ENCODE measurements around the gene BAHD1.

BAHD1 gene

GRCh38 chr15:40421246-40422157, 19.3 kb upstream of the BAHD1 start:
- in situ Hi-C loops (cut with MboI; ENCODE audit: low sequenced_read_pairs): no loop called here

GRCh38 chr15:40424483-40425115, 16.2 kb upstream of the BAHD1 start:
- in situ Hi-C loops (cut with MboI; ENCODE audit: low sequenced_read_pairs): no loop called here

DNA sequence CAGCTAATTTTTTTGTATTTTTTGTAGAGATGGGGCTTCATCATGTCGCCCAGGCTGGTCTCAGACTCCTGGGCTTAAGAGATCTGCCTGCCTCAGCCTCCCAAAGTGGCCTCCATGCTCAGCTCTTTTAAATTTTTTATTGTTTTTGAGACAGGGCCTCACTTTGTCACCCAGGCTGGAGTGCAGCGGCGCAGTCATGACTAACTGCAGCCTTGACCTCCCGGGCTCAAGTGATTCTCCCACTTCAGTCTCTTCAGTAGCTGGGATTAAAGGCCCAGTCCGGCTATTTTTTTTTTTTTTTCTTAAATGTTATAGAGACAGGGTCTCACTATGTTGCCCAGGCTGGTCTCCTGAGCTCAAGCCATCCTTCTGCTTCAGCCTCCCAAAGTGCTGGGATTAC, 15.1 kb upstream of the BAHD1 start:
- in situ Hi-C loops (cut with MboI; ENCODE audit: low sequenced_read_pairs): no loop called here

- in situ Hi-C loops (cut with MboI; ENCODE audit: low sequenced_read_pairs): no loop called here
These were observed 13.6 kb upstream of the BAHD1 start for GRCh38 chr15:40427188-40427587.

GRCh38 chr15:40428185-40428584, 12.6 kb upstream of the BAHD1 start:
- in situ Hi-C loops (cut with MboI; ENCODE audit: low sequenced_read_pairs): no loop called here

DNA sequence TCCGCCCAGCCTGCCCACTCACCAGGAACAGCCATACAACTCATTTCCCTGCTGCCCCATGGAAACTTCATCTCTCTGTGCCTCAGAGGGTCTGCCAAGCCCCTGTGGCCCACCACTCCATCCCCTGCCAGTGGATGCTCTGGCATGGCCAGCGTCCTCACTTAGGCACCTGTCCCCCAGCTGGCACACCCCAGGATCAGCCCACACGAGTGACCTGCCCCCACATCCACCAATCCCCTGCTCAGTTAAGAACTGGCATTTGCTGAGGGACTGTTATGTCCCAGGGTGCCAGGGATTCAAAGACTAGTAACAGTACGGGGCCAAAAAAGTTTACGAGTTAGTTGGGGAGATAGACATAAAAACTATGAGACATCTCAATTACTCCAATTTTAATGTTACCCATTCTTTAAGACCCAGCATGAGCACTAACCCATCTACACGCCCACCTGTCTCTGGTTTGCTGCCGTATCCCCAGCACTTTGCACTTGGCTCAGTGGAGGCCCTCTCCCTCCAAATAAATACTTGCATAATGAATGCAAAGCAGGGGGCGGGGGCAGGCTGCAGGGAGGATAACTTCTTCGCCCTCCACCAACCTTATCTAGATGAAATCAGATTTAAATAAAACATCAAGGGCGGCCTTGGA, 11.6 kb upstream of the BAHD1 start:
- in situ Hi-C loops (cut with MboI; ENCODE audit: low sequenced_read_pairs): no loop called here

- in situ Hi-C loops (cut with MboI; ENCODE audit: low sequenced_read_pairs): no loop called here
These were observed 10.4 kb upstream of the BAHD1 start for GRCh38 chr15:40430271-40430805.

DNA sequence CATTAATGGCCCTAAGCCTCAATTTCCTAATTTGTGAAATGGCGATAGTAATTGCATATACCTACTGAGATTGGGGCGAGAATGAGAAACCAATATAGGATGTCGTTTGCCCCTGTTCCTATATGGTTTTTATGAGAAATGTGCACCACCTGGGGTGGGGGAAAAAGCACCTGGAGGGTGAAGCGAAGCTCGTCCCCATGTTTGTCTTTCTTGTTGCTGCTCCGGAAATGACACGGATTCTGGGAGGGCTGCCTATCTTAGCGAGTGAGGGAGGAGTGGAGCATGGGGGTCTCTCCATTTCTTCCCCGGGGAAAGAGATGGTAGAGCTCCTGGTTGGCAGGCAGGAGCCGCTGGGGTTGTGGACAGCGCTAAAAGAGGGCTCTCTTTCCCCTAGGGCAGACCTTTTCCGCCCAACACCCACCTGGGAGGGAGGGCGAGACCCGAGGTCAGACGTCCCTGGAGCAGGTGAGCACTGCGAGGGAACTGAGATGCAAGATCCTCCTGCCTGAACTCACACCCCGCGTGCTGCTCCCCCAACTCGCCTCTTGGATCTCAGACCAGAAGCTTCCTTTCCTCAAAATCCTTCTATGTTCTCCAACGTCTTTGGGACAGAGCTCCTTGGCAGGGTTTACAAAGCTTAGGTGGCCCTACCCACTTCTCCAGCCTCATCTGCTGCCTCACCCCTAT, 5.6 kb upstream of the BAHD1 start:
- in situ Hi-C loops (cut with MboI; ENCODE audit: low sequenced_read_pairs): no loop called here

DNA sequence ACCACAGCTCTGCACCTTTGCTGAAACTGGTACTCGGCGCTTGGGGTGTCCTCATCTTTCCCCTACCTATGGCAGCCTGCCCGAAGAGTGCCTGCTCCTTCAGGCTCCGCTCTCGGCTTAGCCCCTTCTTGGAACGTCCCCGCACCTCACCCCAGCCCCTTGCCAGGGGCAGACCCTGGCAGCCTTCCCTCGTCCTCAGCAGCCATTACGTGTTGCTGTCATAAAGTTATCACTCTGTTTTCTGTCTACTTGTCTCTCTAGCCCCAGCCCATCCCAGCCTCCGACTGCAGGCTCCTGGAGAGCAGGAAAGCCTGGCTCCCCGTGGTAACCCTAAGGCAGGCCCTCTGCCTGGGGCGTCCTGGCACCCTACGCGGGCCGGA, 5.1 kb upstream of the BAHD1 start:
- in situ Hi-C loops (cut with MboI; ENCODE audit: low sequenced_read_pairs): no loop called here

DNA sequence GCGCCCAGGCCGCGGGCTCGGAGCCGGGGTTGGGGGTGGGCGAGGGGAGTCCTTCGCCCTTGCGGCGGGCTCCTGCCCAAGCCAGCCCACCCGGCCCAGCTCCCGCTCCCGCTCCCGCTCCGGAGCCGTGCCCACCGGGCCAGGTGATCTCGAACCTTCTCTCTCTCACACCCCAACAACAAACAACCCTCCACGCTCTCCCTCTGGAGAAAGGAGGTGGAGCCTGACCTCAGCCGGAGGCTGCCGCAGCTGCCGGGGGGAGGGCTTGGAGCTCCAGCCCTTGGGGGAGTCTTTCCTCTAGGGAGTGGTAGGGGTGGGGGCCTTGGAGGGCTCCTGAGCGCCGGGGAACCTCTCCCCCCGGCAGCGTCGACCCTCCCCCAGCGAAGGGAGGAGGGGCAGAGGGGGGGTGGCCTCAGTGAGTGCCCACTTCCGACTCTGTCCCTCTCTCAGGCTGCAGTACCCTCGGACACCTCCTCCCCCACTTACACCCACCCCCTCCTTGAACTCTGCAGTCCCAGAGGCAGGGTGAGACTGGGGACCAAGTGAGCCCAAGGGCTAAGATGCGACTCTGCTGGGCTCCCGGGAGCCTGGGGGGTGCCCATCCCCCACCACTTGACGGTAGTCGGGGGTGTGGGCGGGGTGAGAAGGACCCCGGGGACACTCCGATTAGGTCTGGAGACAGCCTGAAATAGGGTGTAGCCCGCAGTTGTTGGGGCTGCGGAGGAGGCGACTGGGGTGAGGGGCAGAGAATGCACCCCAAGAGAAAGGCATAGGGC, 4.4 kb upstream of the BAHD1 start:
- in situ Hi-C loops (cut with MboI; ENCODE audit: low sequenced_read_pairs): no loop called here

DNA sequence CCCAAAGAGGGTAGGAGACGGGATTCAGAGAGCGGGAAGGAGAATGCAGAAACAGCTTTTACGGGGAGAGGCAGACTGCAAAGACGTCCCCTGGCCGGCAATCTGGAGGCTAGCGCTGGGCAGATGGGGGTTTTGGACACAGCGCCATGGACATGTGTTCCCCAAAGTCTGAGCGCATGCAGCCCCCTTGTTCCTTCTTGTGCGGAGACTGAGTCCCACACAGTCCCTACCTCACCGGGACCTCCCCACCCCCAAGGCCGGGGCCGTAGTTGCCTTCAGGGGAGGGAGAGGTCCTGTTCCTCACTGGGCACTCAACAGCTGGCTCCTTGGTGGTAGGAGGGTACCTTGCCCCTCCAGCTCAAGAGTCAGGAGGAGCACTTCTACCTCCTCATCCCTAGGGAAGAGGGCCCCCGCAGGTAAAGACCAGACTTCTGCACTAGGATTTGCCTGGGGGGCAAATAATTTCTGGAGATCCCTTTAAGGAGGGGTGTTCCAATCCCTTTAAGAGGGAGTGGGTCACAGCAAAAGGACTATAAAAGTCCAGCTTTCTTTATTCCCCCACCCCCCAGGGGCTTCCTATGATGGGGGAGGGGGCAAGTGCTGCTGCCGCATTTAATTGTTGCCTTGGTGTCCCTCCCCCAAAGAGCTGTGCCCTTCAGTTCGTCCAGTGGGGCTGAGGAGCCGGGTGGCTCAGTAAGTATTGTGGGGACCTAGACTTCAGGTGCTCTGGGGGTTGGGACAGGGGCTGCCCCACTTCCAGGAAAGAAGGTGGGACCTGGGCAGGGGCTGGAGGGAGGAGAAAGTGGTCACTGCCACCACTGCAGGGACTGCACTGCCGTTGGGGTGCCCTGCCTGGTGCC, 3.6 kb upstream of the BAHD1 start:
- in situ Hi-C loops (cut with MboI; ENCODE audit: low sequenced_read_pairs): no loop called here

- in situ Hi-C loops (cut with MboI; ENCODE audit: low sequenced_read_pairs): no loop called here
These were observed 2.7 kb upstream of the BAHD1 start for GRCh38 chr15:40437752-40438687.

DNA sequence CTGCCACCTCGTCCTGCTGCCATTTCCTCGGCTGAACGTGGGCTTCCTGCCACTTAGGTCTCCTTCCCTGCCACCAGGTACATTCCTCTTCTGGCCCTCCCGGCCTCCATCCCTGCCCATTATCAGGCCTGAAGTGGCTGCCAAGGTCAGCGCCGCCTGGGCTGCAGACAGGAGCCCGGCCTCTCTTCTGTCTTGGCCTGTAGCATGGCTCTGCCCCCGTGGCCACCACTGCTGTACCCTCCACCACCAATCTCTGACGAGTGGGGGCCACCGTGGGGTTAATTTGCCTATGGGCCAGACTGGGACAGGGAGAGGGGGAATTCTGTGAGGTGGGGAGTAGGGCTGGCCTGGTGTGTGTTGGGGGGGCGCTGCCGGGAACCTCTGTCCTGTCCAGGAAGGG, 2.0 kb upstream of the BAHD1 start:
- in situ Hi-C loops (cut with MboI; ENCODE audit: low sequenced_read_pairs): no loop called here

GRCh38 chr15:40439461-40439959, 1.2 kb upstream of the BAHD1 start:
- in situ Hi-C loops (cut with MboI; ENCODE audit: low sequenced_read_pairs): no loop called here

GRCh38 chr15:40439960-40440742, 602 bp upstream of the BAHD1 start:
- in situ Hi-C loops (cut with MboI; ENCODE audit: low sequenced_read_pairs): no loop called here

DNA sequence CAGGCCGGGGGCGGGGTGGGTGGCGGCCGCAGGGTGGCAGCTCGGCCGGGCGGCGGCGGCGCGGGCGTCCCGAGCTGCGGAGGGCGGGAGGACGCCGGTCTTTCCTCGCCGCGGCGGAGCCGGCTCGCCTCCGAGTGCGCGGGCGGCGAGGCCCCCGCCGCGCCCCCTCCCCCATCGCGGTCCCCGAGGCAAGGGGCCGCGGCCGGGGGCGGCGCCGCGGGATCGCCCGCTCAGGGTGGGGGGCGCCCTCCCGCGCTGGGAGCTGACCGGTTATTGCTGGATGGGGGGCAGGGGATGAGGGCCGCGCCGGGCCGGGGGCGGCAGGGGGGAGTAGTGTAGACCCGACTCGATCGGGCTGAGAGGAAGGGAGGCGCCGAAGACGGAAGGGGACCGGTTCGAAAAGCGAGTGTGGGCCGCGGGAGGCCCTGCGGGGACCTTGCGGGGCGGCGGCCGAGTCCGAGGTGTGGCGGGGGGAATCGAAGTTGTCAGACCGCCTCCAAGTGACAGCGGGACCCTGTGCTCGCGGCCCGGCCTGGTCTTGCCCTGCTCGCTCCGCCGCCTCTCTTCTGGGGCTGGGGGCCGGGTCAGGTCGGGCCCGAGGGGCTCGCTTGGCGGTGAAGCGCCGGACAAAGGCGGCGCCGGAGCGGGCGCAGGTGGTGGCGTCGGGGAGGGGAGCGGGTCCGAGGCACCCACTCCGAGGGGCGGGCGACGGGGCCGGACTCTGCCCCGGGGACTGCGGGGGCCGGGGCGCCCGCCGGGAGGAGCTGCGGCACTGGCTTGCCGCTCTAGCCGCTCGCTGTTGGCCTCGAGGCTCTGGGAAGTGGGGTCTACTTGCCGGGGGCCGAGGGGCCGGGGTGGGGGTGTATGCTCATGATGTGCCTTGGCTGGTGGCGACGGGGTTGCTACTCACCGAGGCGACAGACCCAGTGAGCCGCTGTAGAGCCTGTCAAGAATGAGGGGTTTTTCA, 1.1 kb downstream of the BAHD1 start:
- in situ Hi-C loops (cut with MboI; ENCODE audit: low sequenced_read_pairs): no loop called here

Data from HL-60/S4 (cell line).